ENCODE data around the gene TSPAN11. TPM values are rescaled to one million over a fixed set of nuclear protein-coding genes. Genes with fewer than 3 reads are reported as not detected.

The TSPAN11 gene
- total and polyA plus RNA-seq, 2 of the 8 experiments (the other 6 are each of a cell fraction or from before 2014, with no cell fraction given), result 3.9 to 8.2 TPM

DNA sequence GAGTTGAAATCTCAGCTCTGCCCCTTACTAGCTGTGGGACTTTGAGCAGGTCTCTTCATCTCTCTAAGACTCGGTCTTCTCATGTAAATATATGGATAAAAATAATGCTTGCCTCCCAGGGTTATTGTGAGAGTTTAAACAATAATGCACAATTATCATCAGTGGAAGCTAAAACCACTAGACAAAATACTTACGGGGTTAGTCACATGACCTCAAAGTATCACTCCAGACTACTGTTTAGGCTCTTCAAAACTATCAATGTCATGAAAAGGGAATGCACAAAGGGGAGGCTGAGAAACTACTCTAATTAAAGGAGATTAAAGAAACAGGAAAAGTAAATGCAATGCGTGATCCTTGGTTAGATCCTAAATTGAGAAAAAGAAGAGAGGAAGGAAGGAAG is 24.5 kb upstream of the TSPAN11 start (continued):
- no peak for TF ChIP-seq TCF12 (IDR thresholded peaks at IDR 0.05; ENCODE audit: low read depth, low read length)
- no peak for TF ChIP-seq CTBP2 (IDR thresholded peaks at IDR 0.05; ENCODE audit: borderline replicate concordance, insufficient read depth, insufficient read length, low read length)
- no peak for TF ChIP-seq GABPA (IDR thresholded peaks at IDR 0.05; ENCODE audit: borderline replicate concordance, insufficient read depth, low read length)
- no peak for TF ChIP-seq TEAD4 (IDR thresholded peaks at IDR 0.05; ENCODE audit: low read depth, low read length)

All from H1 (cell line).